Neuronal stem cell (in vitro differentiated cells): ENCODE data around the gene OAS2.
A peak's percentile ranks its signal among the peaks of the same experiment; 100 is the strongest.

Experiments used
- DNase-seq: peaks from one replicate; pipeline ENCODE4 v3.0.0-alpha.2; 2013; ENCODE audit warnings: low spot score
- H2AFZ ChIP-seq: one replicate; pipeline ENCODE4 v1.6.1; 2013; ENCODE audit warnings: mild to moderate bottlenecking, low read length, inconsistent platforms
- H2AK5ac ChIP-seq: 2 replicates; pipeline ENCODE4 v1.6.1; 2013; ENCODE audit warnings: low read depth, mild to moderate bottlenecking, inconsistent platforms, low read length, moderate library complexity, mixed read lengths
- H2BK120ac ChIP-seq: 2 replicates; pipeline ENCODE4 v1.6.1; 2013; ENCODE audit warnings: low read depth, mild to moderate bottlenecking, inconsistent platforms, low read length, moderate library complexity, mixed read lengths
- H2BK12ac ChIP-seq: one replicate; pipeline ENCODE4 v1.6.1; 2013; ENCODE audit warnings: low read length, inconsistent platforms
- H2BK15ac ChIP-seq: 2 replicates; pipeline ENCODE4 v1.6.1; 2013; ENCODE audit warnings: mild to moderate bottlenecking, low read length, inconsistent platforms, mixed read lengths
- H2BK5ac ChIP-seq: one replicate; pipeline ENCODE4 v1.6.1; 2013; ENCODE audit warnings: inconsistent platforms, mild to moderate bottlenecking, low read length, moderate library complexity
- H3K14ac ChIP-seq: one replicate; pipeline ENCODE4 v1.6.1; 2013; ENCODE audit warnings: low read length, inconsistent platforms
- H3K18ac ChIP-seq: 2 replicates; pipeline ENCODE4 v1.6.1; 2013; ENCODE audit warnings: low read length, inconsistent platforms
- H3K23ac ChIP-seq: 2 replicates; pipeline ENCODE4 v1.6.1; 2013; ENCODE audit warnings: low read depth, mild to moderate bottlenecking, mixed read lengths, low read length, inconsistent platforms; ENCODE audit not compliant: poor library complexity
- H3K27ac ChIP-seq: replicated peaks from 3 replicates; pipeline ENCODE4 v1.5.1; 2013; ENCODE audit warnings: low read length, inconsistent platforms
- H3K27me3 ChIP-seq, 3 experiments: 2 replicates each; pipeline ENCODE4 v1.6.1; 2013; ENCODE audit warnings: low read length in 3 of 3, mild to moderate bottlenecking in 2 of 3, inconsistent platforms in 1 of 3, low read depth in 1 of 3, mixed read lengths in 1 of 3, moderate library complexity in 1 of 3; ENCODE audit not compliant: control insufficient read depth in 3 of 3, insufficient read depth in 3 of 3
- H3K36me3 ChIP-seq, 2 donors: replicated peaks in 1 of 2; 2 replicates each; pipeline ENCODE4 v1.6.1; 2013; ENCODE audit warnings: low read length in 2 of 2; ENCODE audit not compliant: control insufficient read depth in 2 of 2, insufficient read depth in 2 of 2
- H3K4ac ChIP-seq: 2 replicates; pipeline ENCODE4 v1.6.1; 2013; ENCODE audit warnings: inconsistent platforms, mild to moderate bottlenecking, low read length, moderate library complexity
- H3K4me1 ChIP-seq, 2 donors: 1 replicate in 1 of 2; 2 replicates in 1 of 2; pipeline ENCODE4 v1.6.1; 2013; ENCODE audit warnings: low read length in 2 of 2, low read depth in 1 of 2; ENCODE audit not compliant: control insufficient read depth in 2 of 2, insufficient read depth in 1 of 2
- H3K4me2 ChIP-seq: one replicate; pipeline ENCODE4 v1.6.1; 2013; ENCODE audit warnings: mild to moderate bottlenecking, low read length, inconsistent platforms; ENCODE audit not compliant: insufficient read depth, poor library complexity, severe bottlenecking
- H3K4me3 ChIP-seq, 2 donors: 2 replicates each; pipeline ENCODE4 v1.5.1; 2013; ENCODE audit warnings: low read length in 2 of 2, mild to moderate bottlenecking in 2 of 2, inconsistent platforms in 1 of 2, moderate library complexity in 1 of 2
- H3K79me1 ChIP-seq: one replicate; pipeline ENCODE4 v1.6.1; 2013; ENCODE audit warnings: low read depth, mild to moderate bottlenecking, inconsistent platforms, low read length, moderate library complexity
- H3K9ac ChIP-seq: one replicate; pipeline ENCODE4 v1.6.1; 2013; ENCODE audit warnings: mild to moderate bottlenecking, low read depth, low read length, inconsistent platforms; ENCODE audit not compliant: poor library complexity
- H3K9me3 ChIP-seq, 2 donors: replicated peaks in 1 of 2; 2 replicates each; pipeline versions ENCODE3 to v1.6.1; 2013; ENCODE audit warnings: low read length in 2 of 2, mild to moderate bottlenecking in 2 of 2, inconsistent platforms in 1 of 2, low read depth in 1 of 2, mixed read lengths in 1 of 2, moderate library complexity in 1 of 2; ENCODE audit not compliant: control insufficient read depth in 2 of 2, insufficient read depth in 1 of 2
- H4K8ac ChIP-seq: one replicate; pipeline ENCODE4 v1.6.1; 2013; ENCODE audit warnings: low read depth, mild to moderate bottlenecking, inconsistent platforms, low read length, moderate library complexity
- H4K91ac ChIP-seq: one replicate; pipeline ENCODE4 v1.6.1; 2013; ENCODE audit warnings: low read length, low read depth, mild to moderate bottlenecking, inconsistent platforms; ENCODE audit not compliant: poor library complexity
- WGBS, 2 donors: extraction: QIAGEN DNeasy Blood & Tissue Kit; methylation state at CpG; one replicate each; pipeline ENCODE4 v1.1.7; 2013; ENCODE audit warnings: missing lambda C conversion rate in 2 of 2, mixed read lengths in 1 of 2; ENCODE audit not compliant: insufficient read length in 2 of 2, insufficient replicate concordance in 1 of 2; ENCODE audit errors: extremely low coverage in 2 of 2; 5-methylcytosine and 5-hydroxymethylcytosine counted together

Gene OAS2

DNA sequence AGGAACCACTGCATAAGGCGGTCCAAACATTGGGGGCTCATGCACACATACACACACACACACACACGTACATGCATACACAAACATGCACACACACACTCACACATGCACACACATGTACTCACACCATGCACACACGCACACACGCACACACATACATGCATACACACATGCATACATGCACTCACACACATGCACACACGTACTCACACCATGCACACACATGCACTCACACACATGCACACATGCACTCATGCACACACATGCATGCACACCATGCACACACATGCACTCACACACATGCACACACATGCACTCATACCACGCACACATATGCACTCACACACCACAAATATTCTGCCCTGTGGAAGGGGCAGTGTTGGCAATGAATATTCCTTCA is 22.1 kb downstream of the OAS2 start:
- peaks cover 0 to 7% of the 10 kb centered on the region in 2 donors for H3K9me3 ChIP-seq
- no peak overlapping the region for H2BK12ac ChIP-seq
- H3K9ac ChIP-seq = peak overlapping the region; percentile 88
- H3K27ac ChIP-seq = no peak overlapping the region
- H3K36me3 ChIP-seq = peaks cover 0 to 2% of the 10 kb centered on the region in 2 donors
- H4K8ac ChIP-seq = peak overlapping the region; percentile 49
- H2BK5ac ChIP-seq = no peak overlapping the region
- H3K4me2 ChIP-seq = no peak overlapping the region
- H3K14ac ChIP-seq = peak overlapping the region; percentile 76
- DNase-seq = no peak
- H2AFZ ChIP-seq = no peak overlapping the region
- no peak overlapping the region for H3K18ac ChIP-seq
- no peak overlapping the region for H2AK5ac ChIP-seq
- H3K79me1 ChIP-seq = peaks cover 3% of the 10 kb centered on the region
- peak overlapping the region; percentile 86 for H3K23ac ChIP-seq
- H4K91ac ChIP-seq = peak overlapping the region; percentile 31
- no peak overlapping the region for H3K4ac ChIP-seq
- H3K27me3 ChIP-seq = peaks cover 0 to 9% (median 2%) of the 10 kb centered on the region in 3 experiments
- H3K4me3 ChIP-seq = peak overlapping the region in 1 of 2 donors; percentile 70
- H2BK15ac ChIP-seq = no peak overlapping the region
- H2BK120ac ChIP-seq = no peak overlapping the region
- H3K4me1 ChIP-seq = peaks cover 0 to 2% of the 10 kb centered on the region in 2 donors
- WGBS, 2 donors = no CpG with 5 or more reads among the region's 6 CpGs

GRCh38 chr12:113002155-113002554 is 23.8 kb downstream of the OAS2 start:
- Histone ChIP-seq H3K27me3 (peaks cover 0 to 9% (median 2%) of the 10 kb centered on the region in 3 experiments), H3K36me3 (peaks cover 0 to 2% of the 10 kb centered on the region in 2 donors), H2AK5ac (no peak overlapping the region), H3K14ac (no peak overlapping the region), H3K23ac (no peak overlapping the region), H2BK15ac (no peak overlapping the region), H3K4me3 (no peak overlapping the region), H2AFZ (no peak overlapping the region), H3K9me3 (peaks cover 0 to 7% of the 10 kb centered on the region in 2 donors), H3K18ac (no peak overlapping the region), H4K91ac (no peak overlapping the region), H4K8ac (no peak overlapping the region), H2BK5ac (no peak overlapping the region), H3K27ac (no peak overlapping the region), H2BK12ac (no peak overlapping the region), H3K4me2 (no peak overlapping the region), H3K79me1 (peaks cover 3% of the 10 kb centered on the region), H3K4me1 (peaks cover 0 to 2% of the 10 kb centered on the region in 2 donors), H3K4ac (no peak overlapping the region), H3K9ac (no peak overlapping the region), H2BK120ac (no peak overlapping the region)
- no CpG with 5 or more reads among the region's 4 CpGs for WGBS, 2 donors
- DNase-seq = no peak

GRCh38 chr12:113002676-113003075 is 24.4 kb downstream of the OAS2 start:
- no CpG with 5 or more reads among the region's 5 CpGs for WGBS, 2 donors
- DNase-seq = no peak
- no peak overlapping the region for H2BK5ac ChIP-seq

GRCh38 chr12:113003636-113004035 is 25.3 kb downstream of the OAS2 start:
- no peak overlapping the region for H2BK5ac ChIP-seq
- H3K79me1 ChIP-seq = no peaks in the 10 kb centered on the region
- no CpG with 5 or more reads among the region's 9 CpGs for WGBS, 2 donors
- H3K4me1 ChIP-seq = peaks cover 0 to 2% of the 10 kb centered on the region in 2 donors
- H3K9ac ChIP-seq = no peak overlapping the region
- no peak overlapping the region for H3K14ac ChIP-seq
- no peak overlapping the region for H3K18ac ChIP-seq
- no peak overlapping the region for H2BK120ac ChIP-seq
- no peak overlapping the region for H2AFZ ChIP-seq
- no peak for DNase-seq
- H2AK5ac ChIP-seq = no peak overlapping the region
- H3K36me3 ChIP-seq = peaks cover 0 to 2% of the 10 kb centered on the region in 2 donors
- H3K27ac ChIP-seq = no peak overlapping the region
- H2BK15ac ChIP-seq = no peak overlapping the region
- no peak overlapping the region for H4K8ac ChIP-seq
- H3K4ac ChIP-seq = no peak overlapping the region
- H4K91ac ChIP-seq = no peak overlapping the region
- H3K27me3 ChIP-seq = peaks cover 0 to 6% (median 2%) of the 10 kb centered on the region in 3 experiments
- no peak overlapping the region for H3K4me3 ChIP-seq
- no peak overlapping the region for H2BK12ac ChIP-seq
- no peak overlapping the region for H3K4me2 ChIP-seq
- peaks cover 0 to 4% of the 10 kb centered on the region in 2 donors for H3K9me3 ChIP-seq
- H3K23ac ChIP-seq = no peak overlapping the region

More at GRCh38 chr12:113002676-113003075, 24.4 kb downstream of the OAS2 start:
- H3K14ac ChIP-seq = no peak overlapping the region
- peaks cover 0 to 7% (median 2%) of the 10 kb centered on the region in 3 experiments for H3K27me3 ChIP-seq
- H3K4me1 ChIP-seq = peaks cover 0 to 2% of the 10 kb centered on the region in 2 donors
- H3K23ac ChIP-seq = no peak overlapping the region
- H2BK12ac ChIP-seq = no peak overlapping the region
- H2AFZ ChIP-seq = no peak overlapping the region
- peaks cover 0 to 4% of the 10 kb centered on the region in 2 donors for H3K9me3 ChIP-seq
- H3K18ac ChIP-seq = no peak overlapping the region
- H2AK5ac ChIP-seq = no peak overlapping the region
- H2BK120ac ChIP-seq = no peak overlapping the region
- H3K4me3 ChIP-seq = no peak overlapping the region
- peaks cover under 1% of the 10 kb centered on the region for H3K79me1 ChIP-seq
- H3K9ac ChIP-seq = no peak overlapping the region
- H3K27ac ChIP-seq = no peak overlapping the region
- peaks cover 0 to 2% of the 10 kb centered on the region in 2 donors for H3K36me3 ChIP-seq
- no peak overlapping the region for H4K91ac ChIP-seq
- H4K8ac ChIP-seq = no peak overlapping the region
- H3K4me2 ChIP-seq = no peak overlapping the region
- H2BK15ac ChIP-seq = no peak overlapping the region
- no peak overlapping the region for H3K4ac ChIP-seq
